HG03558 (cell line): ENCODE measurements around the gene GAB3.
"Not testable (repeated sequence)": the region's sequence is repeated elsewhere in the genome, so short reads cannot be mapped to it uniquely, and the experiment has no call there.

Experiments used
- ATAC-seq: cut with Tn5 transposase; IDR thresholded peaks from one replicate; pipeline ENCODE4 v1.9.1; 2021; ENCODE audit warnings: moderate number of reproducible peaks; ENCODE audit not compliant: unreplicated experiment; ENCODE audit errors: extremely low read depth

Gene GAB3

GRCh38 chrX:154660541-154660940 lies 90.3 kb downstream of the GAB3 start:
- no peak for ATAC-seq

- no peak for ATAC-seq
Measured at GRCh38 chrX:154658957-154659356, 91.9 kb downstream of the GAB3 start.

- ATAC-seq = no peak
Measured at GRCh38 chrX:154658187-154658586, 92.7 kb downstream of the GAB3 start.

- ATAC-seq = no peak
Measured at GRCh38 chrX:154657226-154657805, 93.6 kb downstream of the GAB3 start.

GRCh38 chrX:154655786-154656185 lies 95.1 kb downstream of the GAB3 start:
- no peak for ATAC-seq

- no peak for ATAC-seq
Measured at GRCh38 chrX:154655346-154655745, 95.5 kb downstream of the GAB3 start.

GRCh38 chrX:154654925-154655324 lies 96.0 kb downstream of the GAB3 start:
- no peak for ATAC-seq

- no peak for ATAC-seq
Measured at GRCh38 chrX:154654372-154654771, 96.5 kb downstream of the GAB3 start.

- ATAC-seq = not testable (repeated sequence)
Measured at GRCh38 chrX:154653413-154653812, 97.5 kb downstream of the GAB3 start, which contains the start of gene CTAG2. TSS of gene CTAG2 (minus strand) at chrX:154653579. CDS start at chrX:154653515, 64 bp downstream.

- ATAC-seq = no peak
Measured at GRCh38 chrX:154653048-154653401, 97.9 kb downstream of the GAB3 start.

GRCh38 chrX:154652311-154653047 lies 98.4 kb downstream of the GAB3 start:
- no peak for ATAC-seq

- no peak for ATAC-seq
Measured at GRCh38 chrX:154650221-154650510, 100.7 kb downstream of the GAB3 start.

GRCh38 chrX:154649503-154650220 lies 101.2 kb downstream of the GAB3 start:
- ATAC-seq = no peak

- no peak for ATAC-seq
Measured at GRCh38 chrX:154648931-154649330, 101.9 kb downstream of the GAB3 start.

- not testable (repeated sequence) for ATAC-seq
Measured at GRCh38 chrX:154645745-154646378, 105.0 kb downstream of the GAB3 start.

GRCh38 chrX:154643708-154644107 lies 107.2 kb downstream of the GAB3 start:
- ATAC-seq = not testable (repeated sequence)

- not testable (repeated sequence) for ATAC-seq
Measured at GRCh38 chrX:154641740-154642139, 109.1 kb downstream of the GAB3 start.

- not testable (repeated sequence) for ATAC-seq
Measured at GRCh38 chrX:154633661-154634060, 117.2 kb downstream of the GAB3 start.

- not testable (repeated sequence) for ATAC-seq
Measured at GRCh38 chrX:154630949-154631348, 119.9 kb downstream of the GAB3 start.

- ATAC-seq = not testable (repeated sequence)
Measured at GRCh38 chrX:154628960-154629359, 121.9 kb downstream of the GAB3 start.
